Keratinocyte (primary cell): ENCODE results near the gene ARID1B. TPM values are rescaled to one million over a fixed set of nuclear protein-coding genes. Genes with fewer than 3 reads are reported as not detected.

Experiments used
- DNase-seq: peaks from one replicate; pipeline ENCODE4 v3.0.0-alpha.2; 2011; ENCODE audit warnings: low read depth, missing footprints, low spot score
- FAIRE-seq: peaks from 2 replicates; lab custom pipeline; 2011; peaks lifted over from hg19 to GRCh38; lab: Jason Lieb, UNC
- H2AFZ ChIP-seq: 2 replicates; pipeline ENCODE4 v1.6.0; 2012; ENCODE audit warnings: low read length, control low read depth, inconsistent platforms; ENCODE audit not compliant: control insufficient read depth
- H3K27ac ChIP-seq: 2 replicates; pipeline ENCODE4 v1.5.1; 2011; ENCODE audit warnings: low read length; ENCODE audit not compliant: control insufficient read depth, insufficient read depth
- H3K27me3 ChIP-seq: 3 replicates; pipeline ENCODE4 v1.6.0; 2011; ENCODE audit warnings: low read length; ENCODE audit not compliant: control insufficient read depth, insufficient read depth; ENCODE audit errors: extremely low read depth
- H3K36me3 ChIP-seq, 2 experiments: 2 replicates in 1 of 2; 3 replicates in 1 of 2; pipeline ENCODE4 v1.5.1; 2011; ENCODE audit warnings: low read length in 2 of 2, mild to moderate bottlenecking in 1 of 2; ENCODE audit not compliant: control insufficient read depth in 2 of 2, insufficient read depth in 2 of 2; ENCODE audit errors: extremely low read depth in 1 of 2
- H3K4me1 ChIP-seq: 3 replicates; pipeline ENCODE4 v1.5.1; 2011; ENCODE audit warnings: low read length; ENCODE audit not compliant: control insufficient read depth, insufficient read depth; ENCODE audit errors: extremely low read depth
- H3K4me2 ChIP-seq: 3 replicates; pipeline ENCODE4 v1.6.0; 2011; ENCODE audit warnings: low read depth, low read length; ENCODE audit not compliant: control insufficient read depth, insufficient read depth; ENCODE audit errors: extremely low read depth
- H3K4me3 ChIP-seq, 3 experiments: fragments of 200-600 bp in 1 of 3; sonication (generic) in 1 of 3; 2 replicates in 2 of 3; 3 replicates in 1 of 3; pipeline ENCODE4 v1.5.1; 2011 to 2016; ENCODE audit warnings: low read length in 3 of 3, mild to moderate bottlenecking in 3 of 3, control low read depth in 2 of 3, inconsistent platforms in 1 of 3, low read depth in 1 of 3, mixed read lengths in 1 of 3, mixed run types in 1 of 3, moderate library complexity in 1 of 3; ENCODE audit not compliant: control insufficient read depth in 2 of 3, insufficient read depth in 2 of 3; ENCODE audit errors: extremely low read depth in 1 of 3
- H3K79me2 ChIP-seq: 2 replicates; pipeline ENCODE4 v1.6.0; 2012; ENCODE audit warnings: low read length; ENCODE audit not compliant: control insufficient read depth, insufficient read depth
- H3K9ac ChIP-seq: 3 replicates; pipeline ENCODE4 v1.6.0; 2011; ENCODE audit warnings: low read length; ENCODE audit not compliant: control insufficient read depth, insufficient read depth; ENCODE audit errors: extremely low read depth
- H3K9me1 ChIP-seq: 3 replicates; pipeline ENCODE4 v1.6.0; 2011; ENCODE audit warnings: low read length; ENCODE audit not compliant: control insufficient read depth, insufficient read depth; ENCODE audit errors: extremely low read depth
- H3K9me3 ChIP-seq: 2 replicates; pipeline ENCODE4 v1.5.1; 2012; ENCODE audit warnings: low read depth, low read length; ENCODE audit not compliant: control insufficient read depth
- H4K20me1 ChIP-seq: 3 replicates; pipeline ENCODE4 v1.6.0; 2011; ENCODE audit warnings: low read length; ENCODE audit not compliant: control insufficient read depth, insufficient read depth; ENCODE audit errors: extremely low read depth
- CTCF ChIP-seq, 3 experiments: IDR thresholded peaks in 1 of 3; conservative IDR thresholded peaks in 1 of 3; optimal IDR thresholded peaks in 1 of 3; 2 replicates in 2 of 3; 3 replicates in 1 of 3; pipeline versions ENCODE3 to v1.5.1; 2011; ENCODE audit warnings: low read length in 3 of 3, mild to moderate bottlenecking in 3 of 3, moderate library complexity in 2 of 3, control low read depth in 1 of 3, inconsistent platforms in 1 of 3; ENCODE audit not compliant: insufficient read depth in 2 of 3; ENCODE audit errors: extremely low read depth in 1 of 3
- EZH2 ChIP-seq: IDR thresholded peaks from one replicate; pipeline ENCODE4 v1.6.1; 2012; ENCODE audit warnings: inconsistent platforms, mild to moderate bottlenecking, low read length, moderate library complexity
- dilution Hi-C: fragments of 300-500 bp; cut with MboI; formaldehyde crosslinking; loops from one replicate; pipeline ENCODE4 v1.7.0; 2020; ENCODE audit warnings: low sequenced_read_pairs; ENCODE audit not compliant: extremely low pct_ligation_motif_present
- polyA plus RNA-seq, 5 experiments: library from polyadenylated mRNA; depleted of rRNA in 3 of 5; stranded (reverse) in 3 of 5; stranded (forward) in 1 of 5; unstranded in 1 of 5; fragments of >200 nt; gene quantifications; 1 replicate in 1 of 5; 2 replicates in 3 of 5; 3 replicates in 1 of 5; pipeline versions ENCODE4 v1.2.1 to v1.2.3, GENCODE V29; 2011 to 2012; ENCODE audit warnings: missing spikeins in 2 of 5, low read depth in 1 of 5, low replicate concordance in 1 of 5

ARID1B gene
- polyA plus RNA-seq, 1 donor (not counting 4 experiments of a cell fraction or from before 2014, with no cell fraction given) = 14.9 TPM

GRCh38 chr6:156870924-156871539 is 93.9 kb downstream of the ARID1B start:
- H3K4me2 ChIP-seq = no peak overlapping the region
- H2AFZ ChIP-seq = no peak overlapping the region
- no peaks in the 10 kb centered on the region for H3K9me3 ChIP-seq
- peaks cover 37% of the 10 kb centered on the region for H3K79me2 ChIP-seq
- peaks cover 2% of the 10 kb centered on the region for H3K4me1 ChIP-seq
- H3K36me3 ChIP-seq = no peaks in the 10 kb centered on the region
- dilution Hi-C loops = no loop called here
- DNase-seq = no peak
- H3K9me1 ChIP-seq = no peaks in the 10 kb centered on the region
- H3K4me3 ChIP-seq = no peak overlapping the region
- peak; percentile 26 for FAIRE-seq
- TF ChIP-seq CTCF (optimal IDR thresholded peaks at IDR 0.05 in 1 of 3, IDR thresholded peaks at IDR 0.05 in 1 of 3, conservative IDR thresholded peaks at IDR 0.05 in 1 of 3; ENCODE audit: extremely low read depth in 1 of 3, insufficient read depth in 2 of 3, low read length in 3 of 3) = no peak
- TF ChIP-seq EZH2 = no peak
- H4K20me1 ChIP-seq = no peaks in the 10 kb centered on the region
- H3K9ac ChIP-seq = no peak overlapping the region
- H3K27ac ChIP-seq = no peak overlapping the region
- no peaks in the 10 kb centered on the region for H3K27me3 ChIP-seq

GRCh38 chr6:156872903-156873302 is 95.7 kb downstream of the ARID1B start:
- Histone ChIP-seq H4K20me1 (no peaks in the 10 kb centered on the region), H3K4me1 (no peaks in the 10 kb centered on the region), H3K9me3 (no peaks in the 10 kb centered on the region), H3K27me3 (no peaks in the 10 kb centered on the region), H3K4me3 (no peak overlapping the region), H3K79me2 (peaks cover 32% of the 10 kb centered on the region), H3K9ac (no peak overlapping the region), H3K9me1 (no peaks in the 10 kb centered on the region), H3K4me2 (no peak overlapping the region), H3K36me3 (no peaks in the 10 kb centered on the region), H3K27ac (no peak overlapping the region), H2AFZ (no peak overlapping the region)
- dilution Hi-C loops = no loop called here
- FAIRE-seq (no peak), DNase-seq (no peak)
- TF ChIP-seq EZH2 (no peak), CTCF (optimal IDR thresholded peaks at IDR 0.05 in 1 of 3, IDR thresholded peaks at IDR 0.05 in 1 of 3, conservative IDR thresholded peaks at IDR 0.05 in 1 of 3; ENCODE audit: extremely low read depth in 1 of 3, insufficient read depth in 2 of 3, low read length in 3 of 3) (no peak)
